Large intestine (tissue), 3 donors: ENCODE results near the gene CPNE4. TPM values are rescaled to one million over a fixed set of nuclear protein-coding genes. Genes with fewer than 3 reads are reported as not detected.

ENCODE experiments used
- DNase-seq, 2 donors: peaks; one replicate each; pipeline versions ENCODE4 v3.0.0 to v3.0.0-alpha.2; 2013
- H3K27ac ChIP-seq: one replicate; pipeline ENCODE4 v1.5.1; 2013; ENCODE audit warnings: low read length
- H3K27me3 ChIP-seq: 2 replicates; pipeline ENCODE4 v1.6.1; 2013; ENCODE audit warnings: low read length; ENCODE audit not compliant: control insufficient read depth, insufficient read depth
- H3K36me3 ChIP-seq: 2 replicates; pipeline ENCODE4 v1.6.1; 2013; ENCODE audit warnings: low read length; ENCODE audit not compliant: control insufficient read depth, insufficient read depth
- H3K4me1 ChIP-seq: one replicate; pipeline ENCODE4 v1.6.1; 2013; ENCODE audit warnings: low read length; ENCODE audit not compliant: control insufficient read depth, insufficient read depth
- H3K4me3 ChIP-seq: one replicate; pipeline ENCODE4 v1.5.1; 2013; ENCODE audit warnings: low read length
- H3K9me3 ChIP-seq: one replicate; pipeline ENCODE4 v1.6.1; 2013; ENCODE audit warnings: mild to moderate bottlenecking, low read depth, low read length, moderate library complexity; ENCODE audit not compliant: control insufficient read depth
- WGBS: methylation state at CpG from one replicate; pipeline ENCODE4 v1.1.5; 2013; ENCODE audit warnings: low lambda C conversion rate; ENCODE audit not compliant: insufficient coverage; 5-methylcytosine and 5-hydroxymethylcytosine counted together
- polyA plus RNA-seq: library from polyadenylated mRNA; unstranded; fragments of 120-200 nt; gene quantifications from one replicate; pipeline ENCODE4 v1.2.1, GENCODE V29; 2013

The CPNE4 gene
- polyA plus RNA-seq, 1 donor: 2.9 TPM

- WGBS: no CpG with 5 or more reads among the region's 1 CpG
- DNase-seq: no peak
- H3K27me3 ChIP-seq: no peaks in the 10 kb centered on the region
Measured at GRCh38 chr3:131730581-131730980, 304.2 kb downstream of the CPNE4 start.

GRCh38 chr3:131729643-131730017, 305.2 kb downstream of the CPNE4 start:
- Histone ChIP-seq H3K4me1 (no peaks in the 10 kb centered on the region), H3K27me3 (no peaks in the 10 kb centered on the region), H3K36me3 (no peaks in the 10 kb centered on the region), H3K4me3 (no peak overlapping the region), H3K9me3 (no peaks in the 10 kb centered on the region), H3K27ac (no peak overlapping the region)
- DNase-seq: no peak
- WGBS: no CpG with 5 or more reads among the region's 1 CpG

More at GRCh38 chr3:131730581-131730980, 304.2 kb downstream of the CPNE4 start:
- no peaks in the 10 kb centered on the region for H3K36me3 ChIP-seq
- no peak overlapping the region for H3K27ac ChIP-seq
- H3K4me1 ChIP-seq: no peaks in the 10 kb centered on the region
- no peak overlapping the region for H3K4me3 ChIP-seq
- H3K9me3 ChIP-seq: no peaks in the 10 kb centered on the region

GRCh38 chr3:131728898-131729642, 305.7 kb downstream of the CPNE4 start:
- no peak for DNase-seq
- no peaks in the 10 kb centered on the region for H3K4me1 ChIP-seq
- no peak overlapping the region for H3K27ac ChIP-seq
- whole genome bisulfite sequencing: no CpG with 5 or more reads among the region's 3 CpGs
- H3K9me3 ChIP-seq: no peaks in the 10 kb centered on the region
- H3K36me3 ChIP-seq: no peaks in the 10 kb centered on the region
- no peaks in the 10 kb centered on the region for H3K27me3 ChIP-seq
- H3K4me3 ChIP-seq: no peak overlapping the region

- Histone ChIP-seq H3K27ac (no peak overlapping the region), H3K4me1 (no peaks in the 10 kb centered on the region), H3K27me3 (no peaks in the 10 kb centered on the region), H3K36me3 (no peaks in the 10 kb centered on the region), H3K9me3 (no peaks in the 10 kb centered on the region), H3K4me3 (no peak overlapping the region)
- no peak for DNase-seq
Measured at GRCh38 chr3:131725414-131725813, 309.4 kb downstream of the CPNE4 start.

- WGBS: 0% methylated on average over 1 of the region's 5 CpGs
Measured at GRCh38 chr3:131723343-131723742, 311.5 kb downstream of the CPNE4 start.

DNA sequence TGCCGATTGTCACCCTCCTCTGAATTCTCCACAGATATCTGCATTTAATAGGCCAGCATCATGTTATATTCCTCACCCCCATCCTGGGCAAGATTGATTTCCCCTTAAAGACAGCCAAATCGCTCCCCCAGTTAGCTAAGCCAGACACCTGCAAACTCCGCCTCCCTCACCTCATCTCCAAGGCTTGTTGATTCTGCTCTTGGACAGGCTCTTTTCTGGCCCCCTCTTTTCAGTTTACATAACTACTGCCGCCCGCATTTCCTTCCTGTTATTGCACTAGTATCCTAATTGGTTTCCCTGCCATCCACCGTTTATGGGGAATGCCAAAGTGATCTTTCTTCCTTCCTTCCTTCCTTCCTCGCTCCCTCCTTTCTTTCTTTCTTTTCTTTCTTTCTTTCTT, 317.3 kb downstream of the CPNE4 start:
- no peak overlapping the region for H3K4me3 ChIP-seq
- no peaks in the 10 kb centered on the region for H3K36me3 ChIP-seq
- DNase-seq: no peak
- no peaks in the 10 kb centered on the region for H3K27me3 ChIP-seq
- no peak overlapping the region for H3K27ac ChIP-seq
- no peaks in the 10 kb centered on the region for H3K4me1 ChIP-seq
- 39% methylated on average over 4 of the region's 7 CpGs for whole genome bisulfite sequencing
- H3K9me3 ChIP-seq: no peaks in the 10 kb centered on the region

More at GRCh38 chr3:131723343-131723742, 311.5 kb downstream of the CPNE4 start:
- H3K9me3 ChIP-seq: no peaks in the 10 kb centered on the region
- H3K27ac ChIP-seq: no peak overlapping the region
- no peak overlapping the region for H3K4me3 ChIP-seq
- no peak for DNase-seq
- H3K27me3 ChIP-seq: no peaks in the 10 kb centered on the region
- H3K4me1 ChIP-seq: no peaks in the 10 kb centered on the region
- H3K36me3 ChIP-seq: no peaks in the 10 kb centered on the region

GRCh38 chr3:131716943-131717342, 317.9 kb downstream of the CPNE4 start:
- DNase-seq: no peak
- Histone ChIP-seq H3K9me3 (no peaks in the 10 kb centered on the region), H3K27me3 (no peaks in the 10 kb centered on the region), H3K4me3 (no peak overlapping the region), H3K4me1 (no peaks in the 10 kb centered on the region), H3K27ac (no peak overlapping the region), H3K36me3 (no peaks in the 10 kb centered on the region)
- 89% methylated on average over 3 of the region's 4 CpGs for WGBS

DNA sequence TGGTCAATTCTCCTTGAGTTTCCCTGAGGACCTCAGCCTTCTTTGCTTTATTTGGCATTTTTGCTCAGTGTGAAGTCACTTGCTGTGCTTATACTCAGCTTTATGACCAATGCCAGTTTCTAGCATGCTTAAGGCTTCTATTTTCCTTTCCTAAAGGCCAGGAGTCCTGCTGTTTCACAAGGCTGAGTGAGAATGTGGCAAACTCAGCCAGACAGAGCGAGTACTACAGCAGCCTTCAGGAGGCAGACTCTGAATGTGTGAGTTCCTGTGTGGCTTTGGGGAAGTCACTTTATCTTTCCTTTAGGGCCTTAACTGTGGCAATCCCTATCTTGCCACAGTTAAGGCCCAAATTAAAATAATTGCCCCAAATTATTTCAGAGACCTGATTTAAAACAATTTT, 318.8 kb downstream of the CPNE4 start:
- Histone ChIP-seq H3K4me3 (no peak overlapping the region), H3K4me1 (no peaks in the 10 kb centered on the region), H3K36me3 (no peaks in the 10 kb centered on the region), H3K27me3 (no peaks in the 10 kb centered on the region), H3K9me3 (no peaks in the 10 kb centered on the region), H3K27ac (no peak overlapping the region)
- WGBS: no CpG with 5 or more reads among the region's 1 CpG
- no peak for DNase-seq

DNA sequence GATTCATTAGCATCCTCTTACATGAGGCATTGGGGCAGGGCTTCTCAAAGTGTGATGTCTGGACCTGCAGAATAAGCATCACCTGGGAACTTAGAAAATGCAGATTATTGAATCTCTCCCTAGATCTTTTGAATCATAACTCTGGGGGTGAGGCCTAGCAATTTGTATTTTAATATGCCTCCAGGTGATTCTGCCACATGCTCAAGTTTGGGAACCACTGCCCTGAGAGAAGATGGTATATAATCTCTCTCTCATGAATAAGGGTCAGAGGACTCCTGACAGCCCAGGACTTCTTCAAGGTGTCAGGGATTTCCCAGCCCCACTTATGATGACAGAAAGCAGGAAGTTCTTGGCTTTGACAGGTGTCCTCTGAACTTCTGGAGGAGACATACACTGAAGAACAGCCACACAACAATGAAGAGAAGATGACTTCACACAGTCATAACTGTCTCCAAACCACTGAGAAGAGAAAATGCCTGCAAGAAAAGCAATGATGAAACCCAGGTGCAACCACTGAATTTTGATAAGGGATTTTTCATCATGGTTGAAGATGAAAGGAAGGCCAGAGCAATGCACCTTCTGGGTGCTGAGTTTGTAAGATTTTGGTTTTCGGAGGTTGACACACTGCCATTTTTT, 320.1 kb downstream of the CPNE4 start:
- no peaks in the 10 kb centered on the region for H3K36me3 ChIP-seq
- WGBS: no CpG with 5 or more reads among the region's 1 CpG
- no peaks in the 10 kb centered on the region for H3K4me1 ChIP-seq
- DNase-seq: no peak
- H3K4me3 ChIP-seq: no peak overlapping the region
- H3K27ac ChIP-seq: no peak overlapping the region
- H3K27me3 ChIP-seq: no peaks in the 10 kb centered on the region
- no peaks in the 10 kb centered on the region for H3K9me3 ChIP-seq

GRCh38 chr3:131713416-131714123, 321.2 kb downstream of the CPNE4 start:
- no peaks in the 10 kb centered on the region for H3K36me3 ChIP-seq
- H3K9me3 ChIP-seq: no peaks in the 10 kb centered on the region
- H3K4me3 ChIP-seq: no peak overlapping the region
- 100% methylated on average over 1 of the region's 3 CpGs for WGBS
- no peaks in the 10 kb centered on the region for H3K4me1 ChIP-seq
- no peak overlapping the region for H3K27ac ChIP-seq
- no peaks in the 10 kb centered on the region for H3K27me3 ChIP-seq
- DNase-seq: no peak
